Cardiac muscle cell (in vitro differentiated cells and primary cell): ENCODE measurements around the gene FBLN2. TPM values are rescaled to one million over a fixed set of nuclear protein-coding genes. Genes with fewer than 3 reads are reported as not detected.

Source experiments
- DNase-seq, 2 donors: peaks; one replicate each; pipeline versions ENCODE4 v3.0.0 to v3.0.0-alpha.2; 2010 to 2017; ENCODE audit warnings: low read depth in 1 of 2, low spot score in 1 of 2
- H3K27ac ChIP-seq: fragments of 200-600 bp; sonication (generic); 2 replicates; pipeline ENCODE4 v1.5.1; 2016
- H3K27me3 ChIP-seq: fragments of 200-600 bp; sonication (generic); 2 replicates; pipeline ENCODE4 v1.6.0; 2016; ENCODE audit warnings: control low read depth
- H3K36me3 ChIP-seq: fragments of 200-600 bp; sonication (generic); 2 replicates; pipeline ENCODE4 v1.5.1; 2016; ENCODE audit warnings: control low read depth
- H3K4me1 ChIP-seq: fragments of 200-600 bp; sonication (generic); 2 replicates; pipeline ENCODE4 v1.8.1; 2017; ENCODE audit warnings: low read depth, mild to moderate bottlenecking, mixed run types
- H3K4me3 ChIP-seq: fragments of 200-600 bp; sonication (generic); 2 replicates; pipeline ENCODE4 v1.5.1; 2016; ENCODE audit warnings: mild to moderate bottlenecking
- H3K9me3 ChIP-seq: fragments of 200-600 bp; sonication (generic); 2 replicates; pipeline ENCODE4 v1.5.1; 2017; ENCODE audit warnings: low read depth, mild to moderate bottlenecking, control low read depth
- polyA plus RNA-seq: library from polyadenylated mRNA; unstranded; fragments of >200 nt; fragmentation: Nextera tagmentation; extraction: Ambion mirVana; gene quantifications from 2 replicates; pipeline ENCODE4 v1.2.1, GENCODE V29; 2016
- total RNA-seq: library from RNA; depleted of rRNA; stranded (reverse); fragments of >200 nt; gene quantifications from 2 replicates; pipeline ENCODE4 v1.2.3, GENCODE V29; 2016
- TF ChIP-seq, protein P1 (sequence below): IDR thresholded peaks from 2 replicates; pipeline ENCODE4 v1.5.1; 2012; ENCODE audit warnings: low read depth, mild to moderate bottlenecking, low read length

Gene FBLN2
- total and polyA plus RNA-seq, 2 experiments from 2014 or later: 19.3 to 42.4 TPM

DNA sequence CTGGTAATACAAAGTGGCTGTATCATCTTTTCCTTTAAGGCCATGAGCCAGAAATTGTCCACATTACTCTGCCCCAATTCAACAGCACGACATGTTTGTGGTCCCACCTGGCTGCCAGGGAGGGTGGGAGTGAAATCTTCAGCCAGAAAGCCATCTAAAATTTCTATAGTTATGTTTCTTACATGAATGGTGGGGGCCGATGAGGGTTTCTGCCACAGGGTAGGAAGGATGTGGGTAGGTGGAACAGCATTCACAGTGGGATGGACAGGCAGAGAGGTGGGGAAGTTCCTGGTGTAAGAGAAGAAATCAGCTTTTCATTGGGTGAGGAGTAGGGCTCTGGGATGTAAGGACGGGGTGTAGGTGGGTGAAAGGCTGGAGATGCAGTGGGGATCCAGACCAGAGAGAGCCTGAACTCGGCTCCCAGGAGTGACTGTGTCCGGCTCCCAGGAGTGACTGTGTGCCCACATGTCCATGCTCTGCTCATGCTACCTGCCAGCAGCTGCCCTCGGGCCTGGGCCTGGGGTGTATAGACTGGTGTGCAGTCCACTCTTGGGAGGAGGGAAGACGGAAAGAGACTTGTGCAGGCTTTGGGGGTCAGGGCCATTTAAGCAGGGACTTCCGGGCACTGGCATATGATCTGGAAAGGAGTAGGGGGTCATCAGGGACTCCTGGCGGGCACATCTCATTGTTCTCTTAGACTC is 3.8 kb upstream of the FBLN2 start:
- Histone ChIP-seq H3K36me3 (no peaks in the 10 kb centered on the region), H3K27ac (no peak overlapping the region), H3K4me1 (peaks cover 14% of the 10 kb centered on the region), H3K27me3 (no peaks in the 10 kb centered on the region), H3K9me3 (no peaks in the 10 kb centered on the region), H3K4me3 (no peak overlapping the region)
- no peak for DNase-seq
- TF ChIP-seq, protein P1, sequence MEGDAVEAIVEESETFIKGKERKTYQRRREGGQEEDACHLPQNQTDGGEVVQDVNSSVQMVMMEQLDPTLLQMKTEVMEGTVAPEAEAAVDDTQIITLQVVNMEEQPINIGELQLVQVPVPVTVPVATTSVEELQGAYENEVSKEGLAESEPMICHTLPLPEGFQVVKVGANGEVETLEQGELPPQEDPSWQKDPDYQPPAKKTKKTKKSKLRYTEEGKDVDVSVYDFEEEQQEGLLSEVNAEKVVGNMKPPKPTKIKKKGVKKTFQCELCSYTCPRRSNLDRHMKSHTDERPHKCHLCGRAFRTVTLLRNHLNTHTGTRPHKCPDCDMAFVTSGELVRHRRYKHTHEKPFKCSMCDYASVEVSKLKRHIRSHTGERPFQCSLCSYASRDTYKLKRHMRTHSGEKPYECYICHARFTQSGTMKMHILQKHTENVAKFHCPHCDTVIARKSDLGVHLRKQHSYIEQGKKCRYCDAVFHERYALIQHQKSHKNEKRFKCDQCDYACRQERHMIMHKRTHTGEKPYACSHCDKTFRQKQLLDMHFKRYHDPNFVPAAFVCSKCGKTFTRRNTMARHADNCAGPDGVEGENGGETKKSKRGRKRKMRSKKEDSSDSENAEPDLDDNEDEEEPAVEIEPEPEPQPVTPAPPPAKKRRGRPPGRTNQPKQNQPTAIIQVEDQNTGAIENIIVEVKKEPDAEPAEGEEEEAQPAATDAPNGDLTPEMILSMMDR: no peak

DNA sequence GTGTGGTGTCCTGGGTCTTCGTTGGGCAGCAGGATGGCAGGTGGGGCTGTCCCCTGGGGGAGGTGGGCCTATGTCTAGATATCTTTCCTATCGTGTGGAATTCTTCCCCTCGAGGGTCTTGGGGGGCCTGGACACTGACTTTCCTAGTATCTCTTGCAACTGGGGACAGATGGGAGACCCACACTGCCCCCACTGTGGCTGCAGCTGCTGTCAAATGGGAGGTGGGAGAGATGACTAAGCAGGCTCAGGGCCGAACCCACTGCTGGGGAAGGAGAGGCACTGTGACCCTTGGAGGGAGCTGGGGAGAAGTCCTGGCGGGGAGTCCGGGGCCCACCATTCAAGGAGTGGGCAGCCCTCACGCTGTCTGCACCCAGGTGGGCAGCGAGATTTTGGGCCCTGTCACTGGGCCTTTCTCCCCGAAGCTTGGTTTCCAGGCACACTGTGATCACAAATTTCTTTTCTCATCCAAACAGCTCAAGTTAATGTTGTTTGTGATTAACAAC is 2.9 kb upstream of the FBLN2 start:
- Histone ChIP-seq H3K4me3 (no peak overlapping the region), H3K27ac (peak overlapping the region; percentile 72), H3K9me3 (no peaks in the 10 kb centered on the region), H3K27me3 (no peaks in the 10 kb centered on the region), H3K4me1 (peaks cover 14% of the 10 kb centered on the region), H3K36me3 (no peaks in the 10 kb centered on the region)
- no peak for DNase-seq
- TF ChIP-seq, protein P1: no peak

DNA sequence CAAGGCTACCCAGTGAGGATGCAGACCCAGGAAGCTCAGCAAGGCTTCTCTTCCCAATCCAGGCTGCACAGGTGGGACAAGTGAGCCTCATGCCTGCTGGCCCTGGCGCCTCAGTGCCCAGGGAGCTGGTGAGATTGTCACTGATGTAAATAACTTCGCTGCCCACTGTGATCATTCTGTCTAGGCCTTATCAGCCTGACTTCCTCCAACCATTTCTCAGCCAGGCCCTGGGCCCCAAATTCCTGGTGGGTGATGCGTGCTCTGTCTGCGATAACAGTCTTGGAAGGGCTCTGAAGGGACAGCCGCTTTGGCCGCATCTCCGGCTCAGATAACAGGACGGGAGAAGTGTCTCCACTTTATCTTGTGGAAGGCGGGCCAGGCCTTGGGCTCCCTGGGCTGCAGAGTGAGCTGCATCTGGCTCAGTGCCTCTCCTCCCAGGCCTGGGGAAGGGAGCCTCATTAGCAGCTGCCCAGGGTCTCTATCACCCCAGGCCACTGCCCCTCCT is 2.2 kb upstream of the FBLN2 start:
- no peaks in the 10 kb centered on the region for H3K27me3 ChIP-seq
- H3K4me3 ChIP-seq: no peak overlapping the region
- peaks cover 14% of the 10 kb centered on the region for H3K4me1 ChIP-seq
- H3K36me3 ChIP-seq: no peaks in the 10 kb centered on the region
- DNase-seq: peak; percentile 46 to 68
- H3K9me3 ChIP-seq: no peaks in the 10 kb centered on the region
- TF ChIP-seq, protein P1: no peak
- H3K27ac ChIP-seq: peak overlapping the region; percentile 72

DNA sequence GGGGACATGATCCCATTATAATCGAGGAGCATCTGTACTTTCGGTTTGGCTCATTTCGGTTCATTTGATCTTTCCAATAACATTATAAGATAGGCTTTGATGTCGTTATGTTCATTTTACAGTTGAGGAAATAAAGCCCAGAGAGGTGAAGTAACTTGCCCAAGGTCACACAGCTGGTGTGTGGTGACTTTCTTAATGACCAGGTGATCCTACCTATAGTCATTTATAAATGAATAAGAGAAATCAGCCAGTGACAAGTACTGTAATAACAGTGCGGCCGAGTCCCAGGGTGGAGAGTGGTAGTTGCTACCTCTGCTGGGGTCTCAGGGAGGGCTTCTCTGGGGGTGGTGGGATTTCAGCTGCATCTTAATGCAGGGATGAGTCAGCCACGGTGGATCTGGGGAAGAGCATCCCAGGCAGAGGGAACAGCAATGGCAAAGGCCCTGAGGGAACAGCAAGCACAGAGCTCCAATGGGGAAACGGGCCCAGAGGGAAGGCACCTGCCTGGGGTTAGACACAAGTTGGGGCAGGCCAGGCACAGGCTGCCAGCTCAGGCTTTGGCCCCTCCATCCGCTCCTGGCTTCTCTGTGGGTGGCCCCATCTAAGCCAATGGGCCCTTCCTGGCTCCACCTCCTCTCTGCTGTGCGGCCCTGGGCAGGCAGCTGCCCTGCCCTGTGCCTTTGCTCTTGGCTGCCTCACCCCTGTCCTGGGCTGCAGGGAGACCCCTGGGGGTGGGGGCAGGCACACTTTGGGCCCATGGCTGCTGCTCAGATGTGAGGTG is 1.1 kb upstream of the FBLN2 start:
- Histone ChIP-seq H3K4me3 (no peak overlapping the region), H3K4me1 (peaks cover 14% of the 10 kb centered on the region), H3K27me3 (no peaks in the 10 kb centered on the region), H3K36me3 (no peaks in the 10 kb centered on the region), H3K27ac (peak overlapping the region; percentile 72), H3K9me3 (no peaks in the 10 kb centered on the region)
- no peak for DNase-seq
- TF ChIP-seq, protein P1: no peak

DNA sequence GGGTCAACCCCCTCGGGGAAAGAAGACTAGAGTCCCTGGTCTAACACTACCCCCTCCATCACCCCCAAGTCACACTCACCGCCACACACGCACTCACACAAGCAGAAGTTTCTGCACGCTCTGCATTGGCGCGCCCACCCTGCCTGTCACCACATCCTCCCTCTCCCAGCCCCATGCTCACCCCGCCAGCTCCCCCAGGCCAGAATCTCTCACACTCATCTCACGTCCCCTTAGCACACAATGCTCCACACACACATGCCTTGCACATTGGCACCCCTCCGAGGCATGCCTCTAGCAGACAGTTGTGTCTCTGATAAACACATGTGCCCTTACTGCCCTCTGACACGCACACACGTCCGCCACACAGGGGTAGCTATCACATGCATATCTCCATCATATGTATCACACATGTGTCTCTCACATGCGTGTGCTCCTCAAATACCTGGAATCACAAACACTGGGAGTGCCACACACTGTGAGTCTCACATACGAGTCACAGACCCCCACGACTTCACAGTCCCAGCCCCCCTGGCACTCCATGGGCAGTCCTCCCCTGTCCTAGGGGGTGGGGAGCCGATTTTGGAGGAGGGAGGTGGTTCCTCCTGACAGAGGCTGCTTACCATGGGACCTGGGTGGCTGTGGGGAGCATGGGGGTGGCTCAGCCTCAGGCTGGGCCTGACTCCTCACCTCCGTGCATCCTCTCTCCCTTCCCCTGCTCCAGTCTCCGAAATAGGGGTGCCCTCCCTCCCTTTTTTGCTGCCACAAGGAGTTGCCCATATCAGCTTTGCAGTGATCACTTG is 898 bp downstream of the FBLN2 start:
- Histone ChIP-seq H3K9me3 (no peaks in the 10 kb centered on the region), H3K4me3 (no peak overlapping the region), H3K27me3 (no peaks in the 10 kb centered on the region), H3K36me3 (no peaks in the 10 kb centered on the region), H3K4me1 (peaks cover 14% of the 10 kb centered on the region), H3K27ac (no peak overlapping the region)
- no peak for DNase-seq
- TF ChIP-seq, protein P1: no peak
